GM19397 (cell line): ENCODE data around the gene DIP2C.
"Not testable (repeated sequence)": the region's sequence is repeated elsewhere in the genome, so short reads cannot be mapped to it uniquely, and the experiment has no call there.

ENCODE experiments used
- ATAC-seq: cut with Tn5 transposase; IDR thresholded peaks from one replicate; pipeline ENCODE4 v1.9.1; 2021; ENCODE audit warnings: mild to moderate bottlenecking, moderate library complexity; ENCODE audit not compliant: unreplicated experiment

Gene DIP2C

GRCh38 chr10:543862-544822 is 145.3 kb downstream of the DIP2C start:
- ATAC-seq = no peak

DNA sequence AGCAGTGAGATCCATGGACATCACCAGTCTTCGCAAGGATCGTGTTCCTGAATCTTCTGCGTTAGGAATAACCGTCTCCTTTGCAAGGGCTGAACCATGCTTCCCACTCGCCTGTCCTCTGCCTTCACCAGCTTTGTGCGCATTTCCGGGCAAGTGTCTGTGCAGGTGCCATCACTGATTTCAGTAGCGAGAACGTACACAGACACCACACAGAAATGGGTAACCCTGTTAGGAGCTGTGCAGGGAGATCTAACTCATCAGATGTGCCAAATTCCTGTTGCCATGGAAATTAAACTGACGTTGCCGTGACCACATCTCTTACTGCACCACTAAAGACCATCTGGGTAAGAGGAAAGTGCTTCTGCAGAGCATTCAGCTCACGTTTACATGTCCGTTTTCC is 146.3 kb downstream of the DIP2C start:
- no peak for ATAC-seq

GRCh38 chr10:541750-542371 is 147.6 kb downstream of the DIP2C start:
- ATAC-seq = no peak

GRCh38 chr10:541041-541440 is 148.4 kb downstream of the DIP2C start:
- no peak for ATAC-seq

DNA sequence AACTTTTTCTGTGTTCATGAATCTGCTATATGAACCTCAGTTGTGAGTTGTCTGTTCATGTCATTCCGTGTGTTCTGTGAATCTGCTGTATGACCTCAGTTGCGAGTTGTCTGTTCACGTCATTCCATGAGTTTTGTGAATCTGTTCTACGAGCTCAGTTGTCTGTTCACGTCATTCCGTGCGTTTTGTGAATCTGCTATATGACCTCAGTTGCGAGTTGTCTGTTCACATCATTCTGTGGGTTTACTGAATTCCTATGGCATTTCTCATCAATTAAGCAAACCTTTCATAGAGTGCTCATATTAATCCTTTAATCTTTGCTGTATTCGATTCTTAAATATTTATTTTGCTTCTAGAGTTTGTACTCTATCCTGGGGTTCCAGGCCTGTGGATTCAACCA is 150.6 kb downstream of the DIP2C start:
- ATAC-seq = no peak

- ATAC-seq = no peak
Measured at GRCh38 chr10:536935-537334, 152.5 kb downstream of the DIP2C start.

DNA sequence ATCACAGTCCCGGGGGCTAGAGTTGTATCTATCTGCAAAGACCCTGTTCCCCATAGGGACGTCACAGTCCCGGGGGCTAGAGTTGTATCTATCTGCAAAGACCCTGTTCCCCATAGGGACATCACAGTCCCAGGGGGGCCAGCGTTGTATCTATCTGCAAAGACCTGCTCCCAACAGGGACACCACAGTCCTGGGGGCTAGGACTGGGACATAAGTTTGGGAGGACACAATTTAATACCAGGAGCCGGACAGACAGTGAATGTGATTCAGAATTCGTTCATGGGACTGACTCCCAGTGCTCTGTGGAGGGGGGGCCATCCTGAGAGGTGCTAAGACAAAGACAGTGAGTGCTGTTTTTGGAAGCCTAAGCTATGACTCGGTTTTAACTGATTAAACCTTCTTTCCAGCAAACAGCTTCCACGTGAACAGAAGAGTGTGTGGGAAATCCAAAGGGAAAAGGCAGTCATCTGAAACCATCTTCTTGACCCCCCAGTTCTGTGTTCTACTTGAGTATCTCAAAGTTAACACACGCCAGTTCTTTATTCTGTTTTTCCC is 153.0 kb downstream of the DIP2C start:
- no peak for ATAC-seq

DNA sequence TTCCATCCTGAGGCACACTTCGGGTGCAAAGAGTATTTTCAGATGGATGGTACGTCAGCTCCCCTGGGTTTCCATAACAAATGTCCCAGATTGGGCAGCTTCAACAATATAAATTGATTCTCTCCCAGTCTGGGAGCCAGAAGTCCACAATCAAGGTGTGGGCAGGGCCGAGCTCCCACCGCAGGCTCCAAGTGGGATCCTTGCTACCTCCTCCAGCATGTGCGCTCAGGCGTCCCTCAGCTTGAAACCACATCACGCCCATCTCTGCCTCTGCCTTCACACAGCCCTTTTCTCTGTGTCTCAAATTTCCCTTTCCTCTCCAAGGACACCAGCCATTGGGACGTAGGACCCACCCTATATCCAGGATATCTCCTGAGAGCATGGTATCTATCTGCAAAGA is 153.5 kb downstream of the DIP2C start:
- ATAC-seq = no peak

GRCh38 chr10:535051-535450 is 154.4 kb downstream of the DIP2C start:
- no peak for ATAC-seq

- ATAC-seq = no peak
Measured at GRCh38 chr10:534047-534566, 155.4 kb downstream of the DIP2C start.

DNA sequence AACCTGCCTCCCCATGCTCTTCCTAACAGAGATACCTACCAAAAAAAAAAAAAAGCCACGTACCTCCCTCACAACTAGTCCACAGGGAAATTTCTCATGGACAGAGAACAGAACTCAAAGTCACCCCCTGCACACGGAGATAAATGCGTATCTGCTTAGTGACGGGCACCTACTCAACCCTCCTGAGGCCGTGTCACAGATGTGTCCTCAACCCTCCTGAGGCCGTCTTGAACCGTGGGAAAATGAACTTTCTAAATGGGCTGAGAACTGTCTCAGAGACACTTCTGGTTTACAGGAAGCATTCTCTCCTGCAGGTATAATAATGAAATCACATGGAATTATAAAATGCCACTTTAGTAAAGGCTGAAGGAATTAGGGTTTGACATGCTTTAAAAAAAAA is 155.9 kb downstream of the DIP2C start:
- ATAC-seq = no peak

DNA sequence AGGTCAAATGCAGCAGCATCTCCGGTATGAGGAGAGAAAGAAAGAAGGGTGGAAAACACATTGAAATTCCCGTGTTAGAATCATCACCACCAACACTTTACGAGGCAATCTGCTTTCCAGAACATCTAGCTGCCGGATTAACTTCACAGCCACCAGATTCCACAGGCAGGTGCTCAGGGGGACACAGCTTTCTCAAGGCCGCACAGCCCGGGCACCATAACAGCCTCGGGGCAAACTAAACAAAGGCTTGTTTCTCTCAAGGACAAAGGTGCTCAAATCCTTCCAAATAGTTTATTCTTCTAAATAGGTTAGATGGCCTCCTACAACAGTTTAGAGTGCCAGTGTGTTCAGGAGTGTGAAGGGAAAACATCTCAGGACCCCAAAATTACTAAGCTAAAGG is 156.3 kb downstream of the DIP2C start:
- ATAC-seq = no peak

DNA sequence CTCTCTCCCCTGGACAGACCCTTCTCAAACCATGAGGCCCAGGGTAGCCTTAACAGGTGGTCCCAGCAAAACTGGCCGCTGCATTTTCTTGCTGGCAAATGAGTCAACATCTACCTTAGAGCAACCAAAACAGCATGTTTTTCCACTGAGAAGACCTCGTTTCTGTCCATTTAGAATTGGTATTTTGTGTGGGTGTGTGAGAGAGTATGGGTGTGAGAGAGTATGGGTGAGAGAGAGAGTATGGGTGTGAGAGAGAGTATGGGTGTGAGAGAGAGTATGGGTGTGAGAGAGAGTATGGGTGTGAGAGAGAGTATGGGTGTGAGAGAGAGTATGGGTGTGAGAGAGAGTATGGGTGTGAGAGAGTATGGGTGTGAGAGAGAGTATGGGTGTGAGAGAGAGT is 157.1 kb downstream of the DIP2C start:
- not testable (repeated sequence) for ATAC-seq

DNA sequence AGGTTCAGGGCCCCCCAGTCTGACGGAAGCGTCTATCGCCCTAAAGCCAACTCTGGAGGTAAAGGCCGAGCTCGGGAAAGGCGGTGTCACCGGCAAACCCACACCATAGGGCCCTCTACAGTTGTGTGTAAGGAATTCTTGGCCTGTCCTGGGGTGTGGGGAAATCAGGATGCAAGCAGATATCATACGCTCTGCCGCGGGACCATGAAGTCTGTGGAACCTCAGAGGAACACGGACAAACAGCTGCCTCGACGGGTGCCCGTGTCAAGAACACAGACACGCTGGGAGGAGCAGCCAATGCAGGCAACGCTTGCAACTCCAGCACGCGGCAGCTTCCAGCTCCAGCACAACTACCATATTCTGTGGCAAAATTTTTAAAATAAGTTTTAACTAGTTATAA is 157.9 kb downstream of the DIP2C start:
- ATAC-seq = no peak

DNA sequence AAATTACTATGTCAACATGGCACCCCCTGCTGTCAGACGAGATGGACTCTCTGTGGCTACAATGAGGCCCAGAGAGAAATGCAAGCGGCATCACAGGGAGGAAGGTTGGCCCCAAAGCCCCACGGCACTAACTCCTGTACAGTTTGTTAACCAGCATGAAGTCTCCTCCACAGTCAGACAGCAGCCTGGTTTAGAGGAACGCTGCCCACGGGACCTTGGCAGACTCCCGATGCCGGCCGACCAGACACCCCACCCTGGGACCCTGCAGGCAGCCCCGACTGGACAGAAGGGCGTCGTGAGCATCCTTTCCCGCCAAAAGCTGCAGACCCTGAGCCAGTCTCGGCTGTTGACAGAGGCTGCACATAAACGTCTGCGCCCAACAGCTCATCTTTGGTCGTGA is 158.8 kb downstream of the DIP2C start:
- no peak for ATAC-seq

DNA sequence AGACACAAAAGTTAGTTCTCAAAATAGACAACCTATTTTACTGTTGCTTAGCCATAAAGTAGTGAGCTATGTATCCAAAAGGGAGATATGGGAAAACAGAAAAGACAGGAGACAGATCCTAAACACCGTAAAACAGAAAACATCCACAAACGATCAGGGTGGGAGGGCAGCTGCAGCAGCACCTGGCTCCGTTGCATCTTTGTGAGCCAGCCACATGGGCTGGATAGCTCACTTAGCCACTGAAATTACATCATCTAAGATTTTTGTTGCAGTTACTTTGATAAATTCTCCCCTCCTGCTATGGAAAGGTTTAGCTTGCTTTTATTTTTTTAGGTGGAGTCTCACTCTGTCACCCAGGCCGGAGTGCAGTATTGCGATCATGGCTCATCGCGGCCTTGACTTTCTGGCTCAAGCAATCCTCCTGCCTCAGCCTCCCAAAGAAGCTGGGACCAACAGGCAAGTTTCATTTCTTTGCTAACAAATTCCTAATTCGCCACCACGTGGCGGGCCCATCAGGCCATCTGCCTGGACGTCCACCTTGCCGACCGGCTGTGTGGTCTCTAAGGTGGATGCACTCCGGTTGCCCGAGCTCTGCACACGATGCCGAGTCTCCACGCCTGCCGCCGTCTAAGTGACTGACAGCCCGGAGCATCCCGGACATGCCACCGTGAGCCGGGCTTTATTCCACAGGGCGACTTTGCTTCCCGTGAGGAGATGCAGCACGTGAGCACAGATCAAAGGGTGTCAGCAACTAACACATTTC is 159.8 kb downstream of the DIP2C start:
- ATAC-seq = no peak

GRCh38 chr10:528173-529165 is 161.0 kb downstream of the DIP2C start:
- ATAC-seq = no peak

- no peak for ATAC-seq
Measured at GRCh38 chr10:527416-527815, 162.1 kb downstream of the DIP2C start.

GRCh38 chr10:526651-527312 is 162.7 kb downstream of the DIP2C start:
- ATAC-seq = no peak
